KMS-11 (cell line): ENCODE data around the gene ZSCAN25.

Source experiments
- H2AFZ ChIP-seq: fragments of 200-600 bp; sonication (generic); 2 replicates; pipeline ENCODE4 v1.6.1; 2016; ENCODE audit warnings: antibody characterized with exemption, mixed run types, low read depth
- H3K27ac ChIP-seq: fragments of 200-600 bp; sonication (generic); 2 replicates; pipeline ENCODE4 v1.6.1; 2016; ENCODE audit warnings: mild to moderate bottlenecking, mixed run types
- H3K27me3 ChIP-seq: fragments of 200-600 bp; sonication (generic); 2 replicates; pipeline ENCODE4 v1.6.1; 2017; ENCODE audit warnings: mild to moderate bottlenecking, low read depth, mixed run types, moderate library complexity; ENCODE audit not compliant: insufficient read depth
- H3K36me3 ChIP-seq: fragments of 200-600 bp; sonication (generic); 2 replicates; pipeline ENCODE4 v1.6.1; 2017; ENCODE audit warnings: mild to moderate bottlenecking, mixed run types; ENCODE audit not compliant: insufficient read depth
- H3K4me1 ChIP-seq: fragments of 200-600 bp; sonication (generic); 2 replicates; pipeline ENCODE4 v1.6.1; 2016; ENCODE audit warnings: mild to moderate bottlenecking, low read depth, mixed run types; ENCODE audit not compliant: poor library complexity, severe bottlenecking
- H3K4me2 ChIP-seq: fragments of 200-600 bp; sonication (generic); 2 replicates; pipeline ENCODE4 v1.7.0; 2016; ENCODE audit warnings: mild to moderate bottlenecking, mixed run types
- H3K4me3 ChIP-seq: fragments of 200-600 bp; sonication (generic); IDR thresholded peaks from 2 replicates; pipeline ENCODE4 v1.6.1; 2017; ENCODE audit warnings: low read depth, low read length, mixed read lengths; ENCODE audit not compliant: insufficient read depth
- H3K79me2 ChIP-seq: fragments of 200-600 bp; sonication (generic); 2 replicates; pipeline ENCODE4 v1.6.1; 2016; ENCODE audit warnings: low read depth, mixed run types; ENCODE audit not compliant: insufficient read depth
- H3K9ac ChIP-seq: fragments of 200-600 bp; sonication (generic); 2 replicates; pipeline ENCODE4 v1.6.1; 2016; ENCODE audit warnings: mild to moderate bottlenecking, mixed run types
- H4K20me1 ChIP-seq: fragments of 200-600 bp; sonication (generic); 2 replicates; pipeline ENCODE4 v1.6.1; 2016; ENCODE audit warnings: mild to moderate bottlenecking, mixed run types; ENCODE audit not compliant: insufficient read depth
- TF ChIP-seq, protein P1 (sequence below): fragments of 200-600 bp; sonication (generic); conservative IDR thresholded peaks from 2 replicates; pipeline ENCODE4 v1.6.1; 2017; ENCODE audit warnings: low read depth, mild to moderate bottlenecking, antibody characterized with exemption, low read length, moderate library complexity, mixed read lengths

Gene ZSCAN25

DNA sequence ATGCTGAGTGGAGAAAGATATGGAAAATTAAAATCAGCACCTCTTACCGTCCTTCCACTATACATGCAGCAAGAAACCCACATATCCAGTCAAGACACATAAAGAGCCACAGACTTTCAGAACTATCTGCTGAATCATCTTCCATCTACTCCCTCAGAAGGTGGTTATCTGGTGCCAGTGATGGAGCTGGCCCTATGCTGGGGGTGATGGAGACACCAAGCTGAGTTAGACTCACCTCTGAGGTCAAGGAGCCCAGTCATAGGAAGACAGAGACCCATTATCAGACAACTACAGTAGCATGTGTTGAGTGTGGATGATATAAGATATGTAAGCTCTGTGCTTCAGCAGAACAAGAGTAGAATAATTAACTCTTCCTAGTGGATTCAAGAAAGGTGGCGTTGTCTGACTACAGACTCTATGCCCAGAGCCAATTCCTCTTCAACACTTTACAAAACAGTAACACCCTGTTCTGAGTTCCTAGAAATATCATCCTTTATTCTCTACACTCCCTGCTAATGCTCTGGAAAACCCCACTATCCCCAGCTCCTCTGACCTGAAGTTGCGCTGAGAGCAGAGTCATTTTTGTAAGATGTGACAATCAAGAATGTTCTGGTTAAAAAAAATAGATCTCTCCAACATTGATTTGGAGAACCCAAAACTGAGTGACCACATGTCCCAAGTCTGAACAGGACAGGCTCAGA, 48.7 kb downstream of the ZSCAN25 start:
- Histone ChIP-seq H3K36me3 (no peaks in the 10 kb centered on the region), H4K20me1 (no peaks in the 10 kb centered on the region), H3K27ac (no peak overlapping the region), H3K27me3 (no peaks in the 10 kb centered on the region), H3K9ac (no peak overlapping the region), H2AFZ (no peak overlapping the region), H3K4me3 (no peak overlapping the region), H3K79me2 (no peaks in the 10 kb centered on the region), H3K4me2 (no peak overlapping the region), H3K4me1 (no peaks in the 10 kb centered on the region)
- TF ChIP-seq, protein P1, sequence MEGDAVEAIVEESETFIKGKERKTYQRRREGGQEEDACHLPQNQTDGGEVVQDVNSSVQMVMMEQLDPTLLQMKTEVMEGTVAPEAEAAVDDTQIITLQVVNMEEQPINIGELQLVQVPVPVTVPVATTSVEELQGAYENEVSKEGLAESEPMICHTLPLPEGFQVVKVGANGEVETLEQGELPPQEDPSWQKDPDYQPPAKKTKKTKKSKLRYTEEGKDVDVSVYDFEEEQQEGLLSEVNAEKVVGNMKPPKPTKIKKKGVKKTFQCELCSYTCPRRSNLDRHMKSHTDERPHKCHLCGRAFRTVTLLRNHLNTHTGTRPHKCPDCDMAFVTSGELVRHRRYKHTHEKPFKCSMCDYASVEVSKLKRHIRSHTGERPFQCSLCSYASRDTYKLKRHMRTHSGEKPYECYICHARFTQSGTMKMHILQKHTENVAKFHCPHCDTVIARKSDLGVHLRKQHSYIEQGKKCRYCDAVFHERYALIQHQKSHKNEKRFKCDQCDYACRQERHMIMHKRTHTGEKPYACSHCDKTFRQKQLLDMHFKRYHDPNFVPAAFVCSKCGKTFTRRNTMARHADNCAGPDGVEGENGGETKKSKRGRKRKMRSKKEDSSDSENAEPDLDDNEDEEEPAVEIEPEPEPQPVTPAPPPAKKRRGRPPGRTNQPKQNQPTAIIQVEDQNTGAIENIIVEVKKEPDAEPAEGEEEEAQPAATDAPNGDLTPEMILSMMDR = no peak

DNA sequence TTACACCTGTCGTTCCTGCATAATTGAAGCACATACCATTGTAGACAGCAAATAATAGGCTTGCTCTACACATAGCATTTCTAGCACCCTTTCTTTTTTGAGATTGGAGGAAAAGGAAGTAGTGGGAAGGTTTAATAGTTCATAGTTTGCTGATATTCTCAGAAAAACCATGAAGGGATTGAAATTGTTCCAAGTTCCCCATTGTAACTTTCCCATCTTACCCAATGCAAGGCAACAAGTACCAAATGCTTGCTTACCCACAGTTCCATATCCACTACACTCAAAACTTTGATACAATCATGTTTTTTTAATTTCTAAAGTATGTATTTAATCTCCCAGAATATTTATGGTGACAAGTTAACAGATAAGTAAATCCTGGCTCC, 49.3 kb downstream of the ZSCAN25 start:
- H4K20me1 ChIP-seq = no peaks in the 10 kb centered on the region
- H3K27ac ChIP-seq = no peak overlapping the region
- H3K9ac ChIP-seq = no peak overlapping the region
- no peak overlapping the region for H3K4me3 ChIP-seq
- H3K4me2 ChIP-seq = no peak overlapping the region
- H2AFZ ChIP-seq = no peak overlapping the region
- H3K4me1 ChIP-seq = no peaks in the 10 kb centered on the region
- H3K27me3 ChIP-seq = no peaks in the 10 kb centered on the region
- no peaks in the 10 kb centered on the region for H3K79me2 ChIP-seq
- no peaks in the 10 kb centered on the region for H3K36me3 ChIP-seq
- TF ChIP-seq, protein P1 = no peak

DNA sequence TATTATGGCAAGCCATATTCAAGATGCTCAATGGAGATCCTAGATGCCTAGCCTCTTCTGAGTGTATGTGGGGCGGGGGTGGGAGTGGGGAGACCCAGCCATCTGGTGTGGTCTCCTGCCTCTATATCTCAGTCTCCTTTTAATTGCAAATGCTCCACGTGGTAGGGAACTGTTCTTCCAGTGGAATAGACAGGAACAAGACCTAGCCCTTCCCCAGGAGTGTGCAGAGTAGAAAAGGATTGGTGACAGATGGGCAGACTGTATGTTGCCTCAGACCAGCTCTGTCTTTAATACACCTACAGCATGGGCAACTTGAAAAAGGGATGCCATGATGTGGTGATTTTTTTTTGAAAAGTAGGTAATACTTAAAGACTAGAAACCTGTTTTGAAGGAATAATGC, 50.4 kb downstream of the ZSCAN25 start:
- no peak overlapping the region for H3K4me2 ChIP-seq

DNA sequence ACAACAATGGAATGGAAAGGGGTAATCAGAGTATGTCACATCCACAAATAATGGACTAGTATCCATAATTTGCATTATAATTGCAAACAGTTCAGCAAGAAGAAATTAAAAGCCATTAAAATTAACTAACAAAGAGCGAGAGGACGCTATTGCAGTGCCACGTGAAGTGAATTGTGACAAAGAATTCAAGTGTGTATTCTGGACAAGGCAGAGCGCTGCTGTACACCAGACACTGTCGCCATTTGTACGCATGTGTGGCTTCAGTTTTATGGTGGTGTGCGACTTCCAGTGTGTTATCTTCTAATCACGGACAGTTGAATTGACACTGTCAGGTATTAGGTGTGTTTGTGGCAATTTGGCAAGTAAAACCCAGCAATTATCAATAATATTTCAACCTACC, 51.8 kb downstream of the ZSCAN25 start:
- Histone ChIP-seq H3K4me2 (no peak overlapping the region), H2AFZ (no peak overlapping the region), H4K20me1 (no peaks in the 10 kb centered on the region), H3K9ac (no peak overlapping the region), H3K79me2 (no peaks in the 10 kb centered on the region), H3K36me3 (no peaks in the 10 kb centered on the region), H3K4me1 (no peaks in the 10 kb centered on the region), H3K27me3 (no peaks in the 10 kb centered on the region), H3K27ac (no peak overlapping the region), H3K4me3 (no peak overlapping the region)
- TF ChIP-seq, protein P1 = no peak

More for the DNA sequence above, 50.4 kb downstream of the ZSCAN25 start:
- H3K9ac ChIP-seq = no peak overlapping the region
- no peak overlapping the region for H3K4me3 ChIP-seq
- no peaks in the 10 kb centered on the region for H3K27me3 ChIP-seq
- no peaks in the 10 kb centered on the region for H4K20me1 ChIP-seq
- no peak overlapping the region for H2AFZ ChIP-seq
- no peaks in the 10 kb centered on the region for H3K36me3 ChIP-seq
- TF ChIP-seq, protein P1 = no peak
- no peaks in the 10 kb centered on the region for H3K79me2 ChIP-seq
- no peaks in the 10 kb centered on the region for H3K4me1 ChIP-seq
- H3K27ac ChIP-seq = no peak overlapping the region
